SK-N-SH treated with all-trans-retinoic acid at 6 μM for 48 hours (cell line): ENCODE measurements around the gene NALCN.
A peak's percentile ranks its signal among the peaks of the same experiment; 100 is the strongest.

Experiments
- ATAC-seq: fragments of 200-7000 bp; cut with Tn5 transposase; 3 replicates; pipeline ENCODE4 v1.9.1; 2020; ENCODE audit warnings: mild to moderate bottlenecking, moderate library complexity
- ARNTL ChIP-seq: fragments of 450-650 bp; formaldehyde crosslinking; IDR thresholded peaks from 2 replicates; pipeline ENCODE4 v1.5.0; 2020; ENCODE audit warnings: low read depth, mild to moderate bottlenecking, moderate library complexity, borderline replicate concordance
- BACH2 ChIP-seq: fragments of 250-450 bp; sonication (Bioruptor Pico); IDR thresholded peaks from 2 replicates; pipeline ENCODE4 v1.9.0; 2021; ENCODE audit warnings: mild to moderate bottlenecking, borderline replicate concordance
- CSDC2 ChIP-seq: fragments of 250-450 bp; sonication (Bioruptor Pico); IDR thresholded peaks from 2 replicates; pipeline ENCODE4 v1.5.0; 2020; ENCODE audit warnings: mild to moderate bottlenecking, moderate library complexity
- ESRRG ChIP-seq: fragments of 250-450 bp; sonication (Bioruptor Pico); IDR thresholded peaks from 2 replicates; pipeline ENCODE4 v1.6.1; 2021; ENCODE audit warnings: mild to moderate bottlenecking
- GLIS3 ChIP-seq: fragments of 250-450 bp; sonication (Bioruptor Pico); IDR thresholded peaks from 2 replicates; pipeline ENCODE4 v1.5.0; 2020; ENCODE audit warnings: mild to moderate bottlenecking, moderate library complexity
- ISL1 ChIP-seq: fragments of 250-450 bp; sonication (Bioruptor Pico); IDR thresholded peaks from 2 replicates; pipeline ENCODE4 v2.1.2; 2022; ENCODE audit warnings: mild to moderate bottlenecking, moderate library complexity
- OSR1 ChIP-seq: fragments of 250-450 bp; sonication (Bioruptor Pico); IDR thresholded peaks from 2 replicates; pipeline ENCODE4 v1.8.0; 2022; ENCODE audit warnings: moderate library complexity, mild to moderate bottlenecking, inconsistent platforms
- PPARA ChIP-seq: fragments of 250-450 bp; sonication (Bioruptor Pico); IDR thresholded peaks from 2 replicates; pipeline ENCODE4 v1.5.0; 2020; ENCODE audit warnings: mild to moderate bottlenecking, borderline replicate concordance
- RARB ChIP-seq: fragments of 250-450 bp; sonication (Bioruptor Pico); IDR thresholded peaks from 2 replicates; pipeline ENCODE4 v1.8.0; 2021; ENCODE audit warnings: mild to moderate bottlenecking, moderate library complexity
- SNAI2 ChIP-seq: fragments of 250-450 bp; sonication (Bioruptor Pico); IDR thresholded peaks from 2 replicates; pipeline ENCODE4 v1.5.0; 2020; ENCODE audit warnings: mild to moderate bottlenecking, moderate library complexity
- TCF4 ChIP-seq: fragments of 250-450 bp; sonication (Bioruptor Pico); IDR thresholded peaks from 2 replicates; pipeline ENCODE4 v1.8.0; 2021; ENCODE audit warnings: mild to moderate bottlenecking, moderate library complexity, borderline replicate concordance
- TOX ChIP-seq: fragments of 250-450 bp; sonication (Bioruptor Pico); IDR thresholded peaks from 2 replicates; pipeline ENCODE4 v1.8.0; 2021; ENCODE audit warnings: mild to moderate bottlenecking, moderate library complexity, borderline replicate concordance
- ZC3H10 ChIP-seq: fragments of 250-450 bp; sonication (Bioruptor Pico); IDR thresholded peaks from 2 replicates; pipeline ENCODE4 v1.5.1; 2021; ENCODE audit warnings: mild to moderate bottlenecking, moderate library complexity
- ZFP3 ChIP-seq: fragments of 250-450 bp; sonication (Bioruptor Pico); IDR thresholded peaks from 2 replicates; pipeline ENCODE4 v1.5.0; 2020; ENCODE audit warnings: mild to moderate bottlenecking, moderate library complexity
- ZFP30 ChIP-seq: fragments of 450-650 bp; formaldehyde crosslinking; IDR thresholded peaks from 2 replicates; pipeline ENCODE4 v1.5.0; 2022; ENCODE audit warnings: mild to moderate bottlenecking, moderate library complexity
- ZNF565 ChIP-seq: fragments of 450-650 bp; formaldehyde crosslinking; conservative IDR thresholded peaks from 2 replicates; pipeline ENCODE4 v1.5.0; 2020; ENCODE audit warnings: low read depth, mild to moderate bottlenecking, moderate library complexity
- ZNF70 ChIP-seq: fragments of 450-650 bp; formaldehyde crosslinking; IDR thresholded peaks from 2 replicates; pipeline ENCODE4 v1.5.0; 2020; ENCODE audit warnings: mild to moderate bottlenecking, moderate library complexity
- ZNF8 ChIP-seq: fragments of 450-650 bp; formaldehyde crosslinking; IDR thresholded peaks from 2 replicates; pipeline ENCODE4 v1.5.0; 2020; ENCODE audit warnings: mild to moderate bottlenecking, moderate library complexity
- TF ChIP-seq, protein P1 (sequence below): fragments of 250-450 bp; sonication (Bioruptor Pico); IDR thresholded peaks from 2 replicates; pipeline ENCODE4 v1.8.0; 2020; ENCODE audit warnings: mild to moderate bottlenecking, moderate library complexity, borderline replicate concordance
- TF ChIP-seq, protein P2 (sequence below): fragments of 250-450 bp; sonication (Bioruptor Pico); IDR thresholded peaks from 2 replicates; pipeline ENCODE4 v1.5.1; 2020; ENCODE audit warnings: low read depth, mild to moderate bottlenecking, moderate library complexity
- TF ChIP-seq, protein P3 (sequence below): fragments of 250-450 bp; sonication (Bioruptor Pico); IDR thresholded peaks from 2 replicates; pipeline ENCODE4 v1.5.1; 2021; ENCODE audit warnings: mild to moderate bottlenecking, moderate library complexity
- TF ChIP-seq, protein P4 (sequence below): fragments of 250-450 bp; sonication (Bioruptor Pico); IDR thresholded peaks from 2 replicates; pipeline ENCODE4 v1.5.0; 2020; ENCODE audit warnings: mild to moderate bottlenecking, moderate library complexity

Gene NALCN

DNA sequence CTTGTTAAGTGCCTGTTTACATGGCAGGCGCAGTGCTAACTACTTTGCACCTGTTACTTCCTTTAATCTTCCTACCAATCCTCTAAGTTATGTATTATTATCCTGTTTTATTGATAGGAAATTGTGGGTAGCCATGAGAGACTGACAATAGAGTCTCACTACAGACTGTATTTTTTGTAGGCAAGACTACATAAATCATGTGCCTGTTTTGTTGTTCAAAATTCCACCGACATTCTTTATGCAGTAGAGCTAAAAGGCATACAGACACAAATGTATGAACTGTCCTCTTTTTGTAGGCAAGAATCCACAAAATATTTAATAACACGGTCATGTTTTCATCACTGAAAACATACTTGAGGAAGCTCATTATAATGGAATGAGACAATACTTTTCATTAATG, 205.5 kb downstream of the NALCN start (continued):
- no peak for TF ChIP-seq BACH2
- TF ChIP-seq, protein P1, sequence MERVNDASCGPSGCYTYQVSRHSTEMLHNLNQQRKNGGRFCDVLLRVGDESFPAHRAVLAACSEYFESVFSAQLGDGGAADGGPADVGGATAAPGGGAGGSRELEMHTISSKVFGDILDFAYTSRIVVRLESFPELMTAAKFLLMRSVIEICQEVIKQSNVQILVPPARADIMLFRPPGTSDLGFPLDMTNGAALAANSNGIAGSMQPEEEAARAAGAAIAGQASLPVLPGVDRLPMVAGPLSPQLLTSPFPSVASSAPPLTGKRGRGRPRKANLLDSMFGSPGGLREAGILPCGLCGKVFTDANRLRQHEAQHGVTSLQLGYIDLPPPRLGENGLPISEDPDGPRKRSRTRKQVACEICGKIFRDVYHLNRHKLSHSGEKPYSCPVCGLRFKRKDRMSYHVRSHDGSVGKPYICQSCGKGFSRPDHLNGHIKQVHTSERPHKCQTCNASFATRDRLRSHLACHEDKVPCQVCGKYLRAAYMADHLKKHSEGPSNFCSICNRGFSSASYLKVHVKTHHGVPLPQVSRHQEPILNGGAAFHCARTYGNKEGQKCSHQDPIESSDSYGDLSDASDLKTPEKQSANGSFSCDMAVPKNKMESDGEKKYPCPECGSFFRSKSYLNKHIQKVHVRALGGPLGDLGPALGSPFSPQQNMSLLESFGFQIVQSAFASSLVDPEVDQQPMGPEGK (CRISPR knock-in tag), result no peak
- TF ChIP-seq OSR1 (CRISPR knock-in tag), result no peak
- no peak for TF ChIP-seq ARNTL (CRISPR knock-in tag)
- no peak for TF ChIP-seq PPARA (CRISPR knock-in tag)
- no peak for TF ChIP-seq ESRRG (CRISPR knock-in tag)

DNA sequence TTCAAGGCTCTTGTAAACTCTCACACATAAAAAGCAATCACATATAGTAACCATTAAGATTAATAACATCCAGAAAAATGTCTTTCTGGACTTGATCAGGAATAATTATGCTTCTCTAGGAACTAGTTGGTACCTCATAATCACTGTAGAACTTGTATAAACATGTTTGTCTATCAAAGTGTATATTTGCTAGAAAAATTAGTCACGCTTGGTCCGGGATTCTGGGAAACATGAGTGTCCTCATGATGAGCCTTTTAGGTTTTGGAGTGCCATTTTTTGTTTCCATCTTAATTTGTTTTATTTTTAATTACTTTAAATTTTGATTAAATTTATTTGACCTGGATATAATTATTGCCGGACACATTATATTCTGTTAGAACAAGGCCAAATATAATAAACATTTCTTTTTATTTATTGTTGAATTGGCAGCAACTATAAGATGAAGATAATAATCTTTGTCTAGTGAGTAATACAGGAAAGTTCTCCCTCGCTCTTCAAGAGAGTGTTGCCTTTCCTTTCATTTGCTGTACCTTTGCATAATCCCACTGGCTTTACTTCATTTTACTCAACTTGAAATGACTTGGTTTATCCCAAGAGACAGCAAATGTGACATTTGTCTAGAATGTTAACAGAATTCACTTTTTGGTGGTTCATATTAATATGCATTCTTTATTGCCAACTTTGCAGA, 207.0 kb downstream of the NALCN start:
- TF ChIP-seq, protein P2, sequence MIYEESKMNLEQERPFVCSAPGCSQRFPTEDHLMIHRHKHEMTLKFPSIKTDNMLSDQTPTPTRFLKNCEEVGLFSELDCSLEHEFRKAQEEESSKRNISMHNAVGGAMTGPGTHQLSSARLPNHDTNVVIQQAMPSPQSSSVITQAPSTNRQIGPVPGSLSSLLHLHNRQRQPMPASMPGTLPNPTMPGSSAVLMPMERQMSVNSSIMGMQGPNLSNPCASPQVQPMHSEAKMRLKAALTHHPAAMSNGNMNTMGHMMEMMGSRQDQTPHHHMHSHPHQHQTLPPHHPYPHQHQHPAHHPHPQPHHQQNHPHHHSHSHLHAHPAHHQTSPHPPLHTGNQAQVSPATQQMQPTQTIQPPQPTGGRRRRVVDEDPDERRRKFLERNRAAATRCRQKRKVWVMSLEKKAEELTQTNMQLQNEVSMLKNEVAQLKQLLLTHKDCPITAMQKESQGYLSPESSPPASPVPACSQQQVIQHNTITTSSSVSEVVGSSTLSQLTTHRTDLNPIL (CRISPR knock-in tag), result no peak
- no peak for TF ChIP-seq PPARA (CRISPR knock-in tag)
- no peak for TF ChIP-seq OSR1 (CRISPR knock-in tag)
- no peak for TF ChIP-seq RARB (CRISPR knock-in tag)
- no peak for TF ChIP-seq ZFP3 (CRISPR knock-in tag)
- TF ChIP-seq, all 23 proteins: peak for 0
- 0 out of 3 replicates have a peak, but pooled peaks have one; percentile 18 for ATAC-seq

DNA sequence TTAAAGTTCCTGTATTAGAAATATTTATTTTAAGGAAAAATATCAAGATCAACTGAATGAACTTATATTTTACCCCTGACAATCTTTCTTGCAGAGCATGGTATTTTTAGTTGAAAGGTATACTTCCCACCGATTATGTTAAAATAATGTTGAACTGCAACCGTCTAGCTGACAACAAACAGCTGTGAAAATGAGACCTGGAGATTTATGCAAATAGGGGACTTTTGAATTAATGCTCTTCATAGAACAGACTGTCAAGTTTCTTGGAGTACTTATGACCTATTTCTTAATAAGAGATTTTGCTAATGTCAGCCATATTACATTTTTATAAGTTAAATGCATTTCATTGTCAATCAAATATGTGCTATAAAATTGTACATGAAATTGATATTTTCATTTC, 210.9 kb downstream of the NALCN start:
- TF ChIP-seq, protein P3, sequence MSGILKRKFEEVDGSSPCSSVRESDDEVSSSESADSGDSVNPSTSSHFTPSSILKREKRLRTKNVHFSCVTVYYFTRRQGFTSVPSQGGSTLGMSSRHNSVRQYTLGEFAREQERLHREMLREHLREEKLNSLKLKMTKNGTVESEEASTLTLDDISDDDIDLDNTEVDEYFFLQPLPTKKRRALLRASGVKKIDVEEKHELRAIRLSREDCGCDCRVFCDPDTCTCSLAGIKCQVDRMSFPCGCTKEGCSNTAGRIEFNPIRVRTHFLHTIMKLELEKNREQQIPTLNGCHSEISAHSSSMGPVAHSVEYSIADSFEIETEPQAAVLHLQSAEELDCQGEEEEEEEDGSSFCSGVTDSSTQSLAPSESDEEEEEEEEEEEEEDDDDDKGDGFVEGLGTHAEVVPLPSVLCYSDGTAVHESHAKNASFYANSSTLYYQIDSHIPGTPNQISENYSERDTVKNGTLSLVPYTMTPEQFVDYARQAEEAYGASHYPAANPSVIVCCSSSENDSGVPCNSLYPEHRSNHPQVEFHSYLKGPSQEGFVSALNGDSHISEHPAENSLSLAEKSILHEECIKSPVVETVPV (CRISPR knock-in tag), result no peak
- TF ChIP-seq TOX (no peak), BACH2 (no peak), ISL1 (CRISPR knock-in tag) (no peak), GLIS3 (no peak), ARNTL (CRISPR knock-in tag) (no peak), OSR1 (CRISPR knock-in tag) (no peak), CSDC2 (CRISPR knock-in tag) (no peak)
- no peak for ATAC-seq

DNA sequence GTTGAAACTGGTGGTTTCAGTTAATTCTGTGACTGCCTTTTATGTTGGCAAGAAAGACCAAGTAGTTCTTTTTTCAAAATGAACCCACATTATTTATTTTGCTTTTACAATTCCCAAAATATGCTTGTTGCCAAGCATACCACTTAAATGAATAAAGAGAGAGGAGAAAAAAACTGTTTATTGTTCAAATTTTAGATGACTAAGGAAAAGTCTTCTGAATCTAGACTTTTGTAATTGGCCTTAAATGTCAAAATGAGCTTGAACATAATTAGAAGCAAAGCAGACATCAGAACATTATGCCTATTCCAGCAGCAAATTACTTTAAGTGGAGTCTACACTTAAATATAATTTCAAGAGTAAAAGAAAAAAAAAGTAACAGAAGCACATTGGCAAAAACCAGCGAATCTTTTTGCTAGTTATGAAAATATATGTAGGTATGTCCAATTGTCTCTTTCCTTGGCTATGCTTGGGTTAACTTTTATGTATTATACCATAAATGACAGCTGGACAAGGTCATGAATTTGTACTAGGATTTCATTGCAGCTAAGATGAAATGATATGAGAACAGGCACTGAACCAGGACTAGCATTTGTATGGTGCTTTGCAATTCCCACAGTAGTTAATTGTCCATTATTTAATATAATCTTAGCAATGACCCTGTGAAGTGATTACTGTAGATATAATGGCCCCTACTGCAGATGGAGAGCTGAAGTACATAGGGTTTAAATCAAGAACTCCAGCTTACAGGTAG, 211.9 kb downstream of the NALCN start:
- TF ChIP-seq, protein P4, sequence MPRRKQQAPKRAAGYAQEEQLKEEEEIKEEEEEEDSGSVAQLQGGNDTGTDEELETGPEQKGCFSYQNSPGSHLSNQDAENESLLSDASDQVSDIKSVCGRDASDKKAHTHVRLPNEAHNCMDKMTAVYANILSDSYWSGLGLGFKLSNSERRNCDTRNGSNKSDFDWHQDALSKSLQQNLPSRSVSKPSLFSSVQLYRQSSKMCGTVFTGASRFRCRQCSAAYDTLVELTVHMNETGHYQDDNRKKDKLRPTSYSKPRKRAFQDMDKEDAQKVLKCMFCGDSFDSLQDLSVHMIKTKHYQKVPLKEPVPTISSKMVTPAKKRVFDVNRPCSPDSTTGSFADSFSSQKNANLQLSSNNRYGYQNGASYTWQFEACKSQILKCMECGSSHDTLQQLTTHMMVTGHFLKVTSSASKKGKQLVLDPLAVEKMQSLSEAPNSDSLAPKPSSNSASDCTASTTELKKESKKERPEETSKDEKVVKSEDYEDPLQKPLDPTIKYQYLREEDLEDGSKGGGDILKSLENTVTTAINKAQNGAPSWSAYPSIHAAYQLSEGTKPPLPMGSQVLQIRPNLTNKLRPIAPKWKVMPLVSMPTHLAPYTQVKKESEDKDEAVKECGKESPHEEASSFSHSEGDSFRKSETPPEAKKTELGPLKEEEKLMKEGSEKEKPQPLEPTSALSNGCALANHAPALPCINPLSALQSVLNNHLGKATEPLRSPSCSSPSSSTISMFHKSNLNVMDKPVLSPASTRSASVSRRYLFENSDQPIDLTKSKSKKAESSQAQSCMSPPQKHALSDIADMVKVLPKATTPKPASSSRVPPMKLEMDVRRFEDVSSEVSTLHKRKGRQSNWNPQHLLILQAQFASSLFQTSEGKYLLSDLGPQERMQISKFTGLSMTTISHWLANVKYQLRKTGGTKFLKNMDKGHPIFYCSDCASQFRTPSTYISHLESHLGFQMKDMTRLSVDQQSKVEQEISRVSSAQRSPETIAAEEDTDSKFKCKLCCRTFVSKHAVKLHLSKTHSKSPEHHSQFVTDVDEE (CRISPR knock-in tag), result no peak
- TF ChIP-seq TCF4 (CRISPR knock-in tag), result no peak
- TF ChIP-seq ESRRG (CRISPR knock-in tag), result no peak
- TF ChIP-seq RARB (CRISPR knock-in tag), result no peak
- TF ChIP-seq ISL1 (CRISPR knock-in tag), result peak; percentile 26
- TF ChIP-seq CSDC2 (CRISPR knock-in tag), result no peak
- no peak for TF ChIP-seq ARNTL (CRISPR knock-in tag)
- TF ChIP-seq ZC3H10, result 0 out of 2 replicates have a peak, but pooled peaks have one; percentile 32
- TF ChIP-seq, protein P3 (CRISPR knock-in tag), result no peak
- no peak for TF ChIP-seq ZFP3 (CRISPR knock-in tag)
- TF ChIP-seq TOX, result 0 out of 2 replicates have a peak, but pooled peaks have one; percentile 10
- no peak for TF ChIP-seq SNAI2 (CRISPR knock-in tag)
- TF ChIP-seq ZFP30 (CRISPR knock-in tag), result no peak
- TF ChIP-seq ZNF8 (CRISPR knock-in tag), result no peak
- no peak for TF ChIP-seq ZNF565 (CRISPR knock-in tag)
- TF ChIP-seq ZNF70, result no peak
- TF ChIP-seq PPARA (CRISPR knock-in tag), result no peak
- TF ChIP-seq OSR1 (CRISPR knock-in tag), result no peak
- TF ChIP-seq, protein P1 (CRISPR knock-in tag), result no peak
- peak; percentile 83 for ATAC-seq
